CD4-positive, alpha-beta T cell treated with Interleukin-10 for 1 hour (primary cell): Measurements from ENCODE around the gene MACROD2.

Experiments used
- DNase-seq: peaks from one replicate; pipeline ENCODE4 v3.0.0-alpha.2; 2020

MACROD2 gene

DNA sequence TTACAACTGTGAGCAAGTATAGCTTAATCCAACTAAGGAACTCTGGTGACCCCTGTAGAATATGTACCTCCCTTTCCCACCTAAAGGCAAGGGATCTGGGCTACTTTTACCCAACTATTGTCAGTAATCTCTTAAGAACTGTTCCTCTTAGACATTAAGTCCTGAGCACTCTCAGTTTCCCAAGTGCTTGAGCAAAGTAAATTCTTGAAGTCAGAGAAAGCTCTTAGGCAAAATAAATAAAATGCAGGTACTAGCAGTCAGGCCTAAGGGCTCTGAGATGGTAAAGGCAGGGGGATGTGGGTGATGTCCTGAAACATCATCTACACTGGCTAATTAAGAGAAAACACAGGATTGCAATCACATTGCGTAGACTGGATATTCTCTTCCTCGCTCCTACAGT, 788.5 kb downstream of the MACROD2 start:
- no peak for DNase-seq

DNA sequence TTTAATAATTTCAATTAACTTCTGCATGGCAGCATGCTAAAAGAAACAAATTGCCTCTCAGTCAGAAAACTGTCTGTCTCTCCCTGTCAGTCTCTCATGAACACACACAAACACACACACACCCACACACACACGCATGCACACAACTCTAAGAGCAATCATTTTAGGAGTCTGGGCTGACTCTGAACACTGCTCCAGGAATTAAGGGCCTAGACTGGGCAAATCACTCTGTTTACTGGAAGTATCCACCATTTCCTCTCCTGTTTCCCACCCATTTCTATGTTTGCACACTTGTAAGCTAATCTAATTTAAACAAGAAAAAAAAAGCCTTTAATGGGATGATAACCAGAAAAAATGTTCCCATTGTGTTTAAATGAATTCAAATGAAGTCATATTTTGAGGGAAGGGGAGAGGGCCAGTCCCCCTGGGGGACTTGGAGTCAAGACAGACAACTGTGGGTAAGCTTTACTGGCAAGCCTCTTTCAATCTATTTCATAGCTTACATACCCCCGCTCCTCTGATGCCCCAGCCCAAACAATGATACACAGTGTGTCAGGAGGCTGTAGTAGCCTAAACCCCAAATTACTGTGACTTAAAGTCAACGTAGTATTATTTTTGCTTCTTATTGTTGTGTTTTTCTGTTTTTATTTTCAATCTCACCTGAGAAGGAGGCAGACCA, 789.9 kb downstream of the MACROD2 start:
- no peak for DNase-seq

DNA sequence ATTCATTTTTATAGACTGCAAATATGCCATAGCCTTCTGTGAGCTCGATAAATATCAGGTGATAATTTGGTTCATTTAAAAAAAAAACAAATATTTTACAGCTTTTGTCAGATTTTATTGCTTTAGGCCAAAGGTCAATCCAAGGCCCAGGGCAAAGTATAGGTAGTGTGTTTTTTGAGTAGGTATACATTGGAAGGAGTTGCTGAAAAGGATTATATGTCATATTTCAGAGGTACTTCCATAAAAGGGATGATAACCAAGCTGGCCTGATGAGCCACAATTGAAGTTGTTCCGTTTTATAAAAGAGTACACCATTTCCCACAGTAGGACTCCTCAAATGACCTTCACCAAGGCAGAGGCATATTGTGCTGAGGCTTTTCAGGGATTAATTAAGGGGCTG, 794.9 kb downstream of the MACROD2 start:
- DNase-seq, result no peak

DNA sequence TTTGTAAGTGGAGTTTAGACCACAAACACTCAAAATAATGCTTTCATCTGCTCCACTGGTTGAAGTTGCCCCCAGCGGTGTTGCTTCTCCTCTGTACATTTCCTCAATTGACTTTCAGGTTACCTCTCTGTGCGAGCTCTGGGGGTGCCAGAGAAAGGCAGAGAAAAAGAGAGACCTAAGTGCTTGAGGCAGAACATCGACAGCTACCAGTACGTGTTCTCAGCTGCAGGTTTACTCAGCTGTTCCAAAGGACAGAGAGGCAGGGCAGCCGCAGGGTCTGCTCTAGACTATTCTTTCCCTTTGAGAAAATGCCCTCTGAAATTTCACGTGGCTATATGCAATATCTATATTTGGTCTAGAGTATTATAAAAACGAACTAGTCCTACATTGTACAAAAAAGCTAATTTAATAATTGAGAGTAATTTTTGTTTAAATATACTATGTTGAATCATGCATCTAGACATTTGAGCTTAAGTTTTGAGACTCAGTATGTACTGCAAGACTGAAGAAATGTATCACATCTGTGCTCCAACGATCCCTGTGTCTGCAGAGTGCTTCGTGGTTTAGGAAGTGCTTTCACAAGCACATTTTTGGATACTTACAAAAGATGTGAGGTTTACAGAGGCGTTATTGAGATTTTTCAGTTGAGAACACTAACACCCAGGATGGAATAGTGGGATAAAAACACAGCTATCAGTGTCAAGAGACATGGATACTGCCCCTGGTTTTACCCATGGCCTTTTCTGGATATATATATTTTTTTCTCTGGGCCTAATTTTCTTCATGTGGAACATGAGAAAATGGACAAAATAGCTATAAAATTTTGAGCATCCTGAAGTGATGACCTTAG, 795.7 kb downstream of the MACROD2 start:
- no peak for DNase-seq

DNA sequence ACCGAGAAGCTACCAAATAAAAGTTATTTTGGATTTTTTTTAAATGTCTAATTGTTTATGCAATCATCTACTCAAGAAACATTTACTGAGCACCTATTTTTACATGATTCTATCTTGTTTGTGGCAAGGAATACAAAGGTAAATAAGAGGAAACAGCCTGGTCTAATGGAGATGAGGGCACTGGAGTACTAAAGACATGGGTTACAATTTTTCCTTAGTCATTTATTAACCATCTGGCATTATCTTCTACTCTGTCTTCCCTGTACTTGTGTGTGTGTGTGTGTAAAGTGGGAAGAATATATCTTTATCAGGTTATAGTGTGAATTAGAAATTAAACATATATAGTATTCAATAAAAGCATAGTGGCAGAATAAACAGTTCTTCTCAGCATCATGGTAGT, 797.6 kb downstream of the MACROD2 start:
- DNase-seq, result no peak

DNA sequence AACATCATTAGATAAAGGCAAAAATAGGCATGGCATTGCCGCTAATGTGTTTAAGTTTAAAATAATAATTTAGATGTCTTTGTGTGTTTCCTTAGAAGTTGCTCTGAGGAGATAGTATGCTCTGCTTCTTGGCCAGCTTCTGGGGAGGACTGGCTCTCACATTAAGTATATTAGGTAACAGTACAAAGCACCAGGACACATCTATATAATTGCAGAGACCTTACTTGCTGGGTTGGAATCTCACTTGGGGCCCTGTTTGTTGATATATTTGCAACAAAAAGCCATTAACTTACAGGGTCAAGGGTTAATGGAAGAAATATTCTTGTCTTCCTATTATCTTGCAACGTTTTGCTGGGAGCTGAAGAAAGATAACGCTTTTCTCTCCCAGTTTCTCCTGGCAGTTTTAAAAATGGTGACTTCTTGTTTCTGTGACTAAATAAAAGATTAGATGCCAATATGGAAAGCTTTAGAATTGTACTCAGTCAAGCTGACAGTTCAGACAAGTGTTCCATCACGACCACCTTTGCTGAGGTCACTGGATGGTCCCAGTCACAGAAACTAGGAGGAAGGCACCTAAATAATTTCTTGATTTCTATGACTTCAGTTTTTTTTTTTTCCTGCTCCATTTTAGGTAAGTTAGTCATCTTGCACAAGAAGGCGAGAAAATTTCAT, 804.4 kb downstream of the MACROD2 start:
- no peak for DNase-seq

DNA sequence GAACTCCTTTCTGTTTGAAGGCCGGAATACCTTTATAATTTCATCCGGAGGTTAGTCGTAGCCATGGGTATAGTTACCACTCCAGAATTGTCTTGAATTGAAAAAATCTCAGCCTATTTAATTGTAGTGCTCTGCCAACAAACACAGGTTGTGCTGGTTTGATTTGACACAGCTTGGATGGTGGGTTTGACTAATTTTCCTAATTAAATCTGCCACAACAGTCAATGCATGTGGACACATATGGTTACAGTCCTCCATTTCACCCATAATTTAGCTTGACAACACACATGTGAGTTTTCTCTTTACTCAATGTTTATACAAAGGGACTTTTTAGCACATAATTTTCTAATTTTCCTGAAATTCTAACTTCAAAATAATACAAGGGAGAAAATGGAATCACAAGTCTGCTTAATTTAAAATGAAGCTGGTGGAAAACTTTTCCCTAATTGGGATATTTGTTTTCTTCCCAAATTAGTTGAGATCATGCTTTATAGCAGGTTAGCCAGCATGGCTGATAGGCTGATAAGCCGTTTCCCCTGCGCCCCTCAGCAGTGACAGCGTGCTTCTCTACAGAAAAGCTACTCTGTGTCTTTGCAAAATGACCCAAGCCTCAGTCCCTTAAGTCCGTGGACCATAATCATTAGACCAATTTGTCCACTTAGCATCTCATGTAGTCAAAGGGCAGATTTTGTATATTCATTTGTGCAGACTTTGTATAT, 805.5 kb downstream of the MACROD2 start:
- no peak for DNase-seq

DNA sequence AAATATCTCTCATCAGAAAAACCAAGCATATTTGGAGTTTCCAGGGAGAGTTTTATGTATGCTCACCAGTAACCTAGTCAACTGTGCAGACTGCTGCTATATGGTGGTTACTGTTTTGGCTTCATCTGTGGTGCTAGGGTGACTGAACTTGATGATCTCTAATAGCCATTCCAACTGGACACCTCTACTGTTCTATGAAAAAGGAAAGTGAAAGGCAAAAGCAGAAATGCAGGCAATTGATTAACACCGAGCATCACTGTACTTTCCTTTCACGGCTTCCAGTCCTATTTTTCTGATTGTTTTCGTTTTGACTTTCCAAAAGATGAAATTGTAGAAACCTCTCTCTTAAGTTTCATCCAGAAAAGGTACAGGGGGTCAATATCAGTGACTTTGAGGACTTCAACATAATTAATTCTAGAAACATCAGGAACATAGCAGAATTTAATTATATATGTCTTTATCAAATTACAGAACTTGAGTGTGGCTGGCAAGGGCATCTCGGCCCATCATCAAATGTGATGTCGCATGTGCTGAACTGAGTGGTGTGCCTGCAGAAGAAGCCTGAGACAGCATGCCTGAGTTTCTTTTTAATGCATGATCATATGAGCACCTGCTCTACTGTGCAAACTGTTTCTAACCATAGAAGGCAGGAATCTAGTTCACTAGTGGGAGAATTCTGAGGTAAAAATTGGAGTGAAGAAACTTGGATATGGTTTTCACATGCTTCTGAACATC, 806.4 kb downstream of the MACROD2 start:
- DNase-seq, result no peak

DNA sequence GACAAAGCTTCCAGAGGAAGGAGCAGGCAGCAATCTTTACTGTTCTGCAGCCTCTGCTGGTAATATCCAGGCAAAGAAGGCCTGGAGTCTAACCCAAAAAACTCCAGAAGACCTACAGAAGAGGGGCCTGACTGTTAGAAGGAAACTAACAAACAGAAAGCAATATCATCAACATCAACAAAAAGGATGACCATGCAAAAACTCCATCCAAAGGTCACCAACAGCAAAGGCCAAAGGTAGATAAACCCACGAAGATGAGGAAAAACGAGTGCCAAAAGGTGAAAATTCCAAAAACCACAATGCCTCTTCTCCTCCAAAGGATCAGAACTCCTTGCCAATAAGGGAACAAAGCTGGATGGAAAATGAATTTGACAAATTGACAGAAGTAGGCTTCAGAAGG, 811.9 kb downstream of the MACROD2 start:
- no peak for DNase-seq

DNA sequence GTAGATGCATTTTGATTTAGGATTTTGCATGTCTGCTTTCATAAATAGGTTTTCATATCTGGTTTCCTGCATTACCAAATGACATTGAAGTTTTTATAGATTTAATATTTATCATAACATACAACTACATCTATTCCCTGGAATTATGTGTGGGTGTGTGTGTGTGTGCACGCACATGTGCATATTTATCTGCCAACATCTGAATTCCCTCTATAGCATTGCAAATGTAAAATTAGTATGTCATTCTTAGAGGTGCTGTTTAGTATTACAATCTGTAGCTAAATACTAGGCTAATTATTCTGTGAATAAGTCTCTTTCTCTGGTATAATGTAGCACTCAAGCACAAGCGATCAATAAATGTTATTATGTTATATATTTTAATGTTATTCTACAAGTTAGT, 820.0 kb downstream of the MACROD2 start:
- DNase-seq, result no peak

DNA sequence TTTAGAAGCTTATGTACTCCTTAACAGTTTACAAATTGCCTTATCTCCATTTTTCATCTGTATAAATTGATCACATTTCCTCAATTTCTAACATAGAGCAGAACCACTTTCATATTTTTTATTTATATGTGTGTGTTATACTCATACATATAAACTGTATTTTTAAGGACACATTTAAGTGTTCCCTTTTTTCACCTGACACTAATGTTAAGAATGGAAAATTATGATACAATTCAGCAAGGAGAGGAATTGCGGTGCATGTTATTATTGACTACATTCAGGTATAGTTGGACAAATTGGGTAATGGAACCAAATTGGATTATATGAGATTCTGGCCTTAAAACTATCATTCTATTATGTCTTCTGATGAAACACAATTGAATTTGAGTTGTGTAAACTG, 821.2 kb downstream of the MACROD2 start:
- no peak for DNase-seq

DNA sequence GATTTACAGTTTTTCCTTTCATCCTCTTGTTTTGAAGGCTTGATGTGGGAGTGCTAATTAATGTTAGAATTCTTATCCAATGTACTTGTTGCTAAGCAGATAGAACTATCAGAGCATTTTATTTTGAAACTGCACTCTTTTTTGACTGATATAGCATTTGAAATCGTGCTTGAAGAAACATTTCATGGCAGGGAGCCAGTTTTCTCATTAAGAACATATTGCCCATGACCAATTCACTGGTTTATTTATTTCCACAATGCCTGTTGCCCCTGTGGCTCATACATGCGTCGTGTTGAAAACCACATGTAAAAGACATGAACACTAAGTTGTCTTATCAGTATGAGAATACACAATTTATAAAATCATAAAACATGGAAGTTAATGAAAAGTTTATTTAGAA, 821.8 kb downstream of the MACROD2 start:
- no peak for DNase-seq

DNA sequence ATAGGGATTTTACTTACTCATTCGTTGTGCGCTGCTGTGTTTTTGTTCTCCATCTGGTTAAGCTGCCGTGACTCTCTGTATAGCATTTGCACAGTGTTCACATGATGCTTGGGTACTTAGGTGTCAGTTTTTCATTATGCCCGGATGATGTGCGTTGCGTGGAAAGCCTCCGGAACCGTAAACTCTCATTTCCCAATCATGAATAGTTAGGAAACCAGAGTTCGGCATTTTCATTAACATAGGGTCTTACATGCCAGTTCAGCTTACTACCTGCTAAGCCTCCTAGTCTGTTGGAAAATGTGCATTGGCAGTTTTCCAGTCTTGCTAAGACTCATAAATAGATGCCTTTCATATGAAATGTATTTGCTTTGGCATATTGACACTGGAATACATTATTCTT, 825.5 kb downstream of the MACROD2 start:
- DNase-seq, result no peak

DNA sequence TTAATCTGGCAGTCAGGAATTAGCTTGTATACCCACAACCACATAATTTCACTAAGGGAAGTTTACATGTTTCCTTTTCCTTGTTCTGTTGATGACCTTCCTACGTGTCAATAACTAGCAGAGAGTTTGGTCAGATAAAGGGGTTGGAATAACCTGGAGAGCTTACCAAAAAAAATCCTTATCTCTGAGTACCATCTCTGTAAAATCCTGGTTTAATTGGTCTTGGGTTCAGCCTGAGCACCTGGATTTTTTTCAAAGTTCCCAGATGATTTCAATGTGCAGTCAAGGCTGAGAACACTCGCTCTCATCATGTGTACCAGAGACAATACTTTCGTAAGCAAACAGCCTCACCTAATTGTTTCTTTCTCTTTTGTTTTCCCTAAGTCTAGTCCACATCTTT, 825.9 kb downstream of the MACROD2 start:
- no peak for DNase-seq

DNA sequence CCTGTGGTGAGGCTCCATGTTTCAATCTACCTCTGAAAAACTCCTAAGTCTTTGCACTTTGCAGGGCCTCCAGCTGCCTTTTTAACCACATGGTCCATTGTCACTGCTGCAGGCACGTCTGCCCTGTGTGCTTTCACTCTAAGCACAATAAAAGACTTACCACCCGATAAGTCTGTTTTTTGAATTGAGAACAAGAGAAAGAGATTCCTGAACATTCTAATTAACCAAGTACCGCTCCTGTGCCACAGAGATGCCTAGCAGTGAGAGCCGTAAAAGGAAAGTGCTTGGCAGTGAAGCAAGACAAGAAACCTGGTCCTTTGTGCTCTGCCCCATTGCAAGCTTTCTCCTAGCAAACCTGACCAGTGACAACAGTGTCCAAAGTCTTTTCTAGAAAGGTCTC, 829.7 kb downstream of the MACROD2 start:
- no peak for DNase-seq

DNA sequence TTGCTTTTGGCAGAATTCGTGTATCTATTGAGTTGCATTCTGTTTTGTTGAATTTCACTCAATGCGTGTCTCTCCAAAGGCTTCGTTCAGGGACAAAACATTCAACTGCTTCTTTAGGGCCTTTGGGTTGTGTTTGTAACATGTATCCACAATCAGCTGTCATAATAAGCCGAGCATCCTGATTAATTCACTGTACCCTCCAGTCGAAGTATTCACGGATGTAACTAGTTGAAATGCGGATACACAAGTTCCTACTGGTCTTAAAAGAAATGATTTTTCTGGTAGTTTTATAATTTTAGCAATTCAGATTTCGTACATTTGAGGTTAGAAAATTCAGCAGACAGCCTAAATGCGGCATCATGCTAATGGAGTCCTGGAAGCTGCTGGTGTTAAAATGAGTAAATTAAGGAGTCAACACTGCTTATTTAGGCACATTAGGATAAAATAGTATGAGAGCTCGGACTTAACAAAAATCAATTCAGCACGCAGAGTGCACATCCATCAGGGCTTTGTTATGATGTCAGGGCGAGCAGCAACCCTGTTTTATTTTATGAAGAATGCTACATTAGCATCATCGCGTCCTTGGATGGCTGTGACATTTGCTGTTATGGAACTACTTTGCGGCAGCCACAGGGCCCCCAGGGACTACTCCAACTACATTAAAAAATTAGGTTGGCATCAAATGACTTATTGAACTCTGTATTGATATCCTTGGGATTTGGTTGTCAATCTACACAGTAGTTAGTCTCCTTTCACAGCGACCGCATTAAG, 831.4 kb downstream of the MACROD2 start:
- DNase-seq, result no peak

DNA sequence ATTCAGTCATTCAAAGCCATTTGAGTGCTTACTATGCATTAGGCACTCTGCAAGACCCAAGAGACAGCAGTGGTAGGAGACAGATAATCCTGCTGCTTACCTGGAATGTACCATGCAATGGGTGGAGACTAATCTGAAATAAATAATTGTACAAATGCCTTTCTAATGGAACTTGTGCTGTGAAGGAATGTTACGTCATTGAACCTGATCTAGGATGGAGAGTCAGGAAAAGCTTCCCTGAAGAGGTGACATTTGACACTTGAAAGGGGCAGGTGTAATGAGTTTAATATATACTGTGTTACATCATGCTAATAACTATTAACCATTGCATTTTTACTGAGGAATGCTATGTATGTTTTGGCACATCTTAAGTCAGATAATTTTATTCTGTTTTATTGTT, 833.1 kb downstream of the MACROD2 start:
- no peak for DNase-seq

DNA sequence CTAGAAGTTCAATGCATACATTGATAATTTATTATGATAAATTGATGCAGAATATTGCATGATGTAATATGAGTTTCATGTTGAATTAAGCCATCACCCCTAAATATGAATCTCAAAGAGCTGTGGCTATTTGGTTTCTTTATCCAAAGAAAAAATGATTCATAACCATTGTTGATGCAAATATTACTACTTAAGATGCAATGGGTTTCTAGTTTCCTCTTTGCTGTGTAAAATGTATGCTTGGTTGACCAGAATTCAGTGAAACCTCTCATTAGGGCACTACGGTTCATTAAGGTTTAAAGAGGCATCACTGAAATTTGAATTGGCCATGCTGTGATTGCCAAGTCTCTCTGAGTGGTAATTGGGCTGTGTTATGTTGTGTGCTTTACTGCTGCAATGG, 834.6 kb downstream of the MACROD2 start:
- no peak for DNase-seq

DNA sequence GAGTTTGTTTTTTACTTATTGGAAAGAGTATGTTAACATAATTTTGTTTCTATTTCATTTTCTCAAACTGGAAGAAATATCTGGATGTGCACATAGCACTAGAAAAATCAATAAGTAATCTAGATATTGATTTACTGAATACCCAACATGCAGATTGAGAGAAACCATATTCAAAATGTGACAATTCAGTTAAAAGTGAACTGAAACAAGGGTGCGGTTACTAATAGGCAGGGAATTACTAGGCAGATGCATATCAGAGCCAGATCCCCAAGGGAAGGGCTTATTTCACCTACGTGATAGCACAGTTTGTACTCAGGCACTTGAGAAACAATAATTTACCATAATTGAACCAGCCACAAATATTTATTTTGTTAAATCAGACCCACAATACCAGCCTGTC, 835.1 kb downstream of the MACROD2 start:
- DNase-seq, result no peak

DNA sequence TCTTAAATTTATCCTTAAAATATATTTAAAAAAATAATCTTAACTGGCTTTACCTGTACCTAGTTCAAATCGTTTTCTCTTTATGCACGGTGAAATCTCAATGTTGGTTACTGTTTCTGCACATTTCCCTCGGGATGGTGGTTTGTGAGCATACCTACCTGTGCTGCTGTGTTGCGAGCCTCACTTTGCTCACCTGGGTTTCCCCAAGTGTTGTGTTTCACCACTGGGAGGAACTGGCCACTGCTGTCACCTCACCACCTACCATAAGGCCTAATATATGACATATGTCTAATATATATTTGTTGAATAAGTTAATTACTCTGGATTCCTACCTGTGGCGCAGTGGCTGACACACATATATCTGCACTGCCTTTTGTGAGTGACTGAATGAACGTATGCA, 835.6 kb downstream of the MACROD2 start:
- no peak for DNase-seq

DNA sequence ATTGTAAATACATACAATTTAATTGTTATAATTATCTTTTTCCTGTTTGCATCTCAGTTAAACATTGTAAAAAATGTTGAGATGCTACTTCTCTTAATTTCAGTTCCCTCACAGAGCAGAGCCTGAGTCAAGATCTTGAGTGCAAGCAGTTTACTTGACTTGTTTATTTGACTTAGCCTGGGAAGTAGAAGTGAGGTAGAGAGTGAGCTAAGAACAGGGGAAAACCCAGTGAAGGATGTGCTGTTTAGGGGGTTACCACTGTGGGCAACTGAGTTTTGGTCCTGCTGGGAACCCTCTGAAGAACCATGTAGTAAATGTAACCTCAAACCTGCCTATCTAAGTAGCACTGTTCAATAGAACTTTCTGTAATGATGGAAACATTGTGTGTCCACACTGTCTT, 837.3 kb downstream of the MACROD2 start:
- DNase-seq, result no peak
